Fibroblast of the aortic adventitia (primary cell): ENCODE measurements around the gene HOXA9. TPM values are rescaled to one million over a fixed set of nuclear protein-coding genes. Genes with fewer than 3 reads are reported as not detected.

ENCODE experiments used
- DNase-seq: peaks from one replicate; pipeline ENCODE4 v3.0.0-alpha.2; 2010; ENCODE audit warnings: low read depth
- H3K4me3 ChIP-seq: 2 replicates; pipeline ENCODE4 v1.5.1; 2011; ENCODE audit warnings: low read depth, mild to moderate bottlenecking, control low read depth, low read length, moderate library complexity
- total RNA-seq: library from RNA; depleted of rRNA; stranded (reverse); fragments of >200 nt; gene quantifications from 2 replicates; pipeline ENCODE4 v1.2.3, GENCODE V29; 2012; ENCODE audit warnings: low replicate concordance
- TF ChIP-seq, protein P1 (sequence below): IDR thresholded peaks from 2 replicates; pipeline ENCODE4 v1.5.1; 2011; ENCODE audit warnings: mild to moderate bottlenecking, low read length, control low read depth, inconsistent platforms; ENCODE audit not compliant: insufficient read depth

Gene HOXA9
- total RNA-seq, 1 donor, result not detected

DNA sequence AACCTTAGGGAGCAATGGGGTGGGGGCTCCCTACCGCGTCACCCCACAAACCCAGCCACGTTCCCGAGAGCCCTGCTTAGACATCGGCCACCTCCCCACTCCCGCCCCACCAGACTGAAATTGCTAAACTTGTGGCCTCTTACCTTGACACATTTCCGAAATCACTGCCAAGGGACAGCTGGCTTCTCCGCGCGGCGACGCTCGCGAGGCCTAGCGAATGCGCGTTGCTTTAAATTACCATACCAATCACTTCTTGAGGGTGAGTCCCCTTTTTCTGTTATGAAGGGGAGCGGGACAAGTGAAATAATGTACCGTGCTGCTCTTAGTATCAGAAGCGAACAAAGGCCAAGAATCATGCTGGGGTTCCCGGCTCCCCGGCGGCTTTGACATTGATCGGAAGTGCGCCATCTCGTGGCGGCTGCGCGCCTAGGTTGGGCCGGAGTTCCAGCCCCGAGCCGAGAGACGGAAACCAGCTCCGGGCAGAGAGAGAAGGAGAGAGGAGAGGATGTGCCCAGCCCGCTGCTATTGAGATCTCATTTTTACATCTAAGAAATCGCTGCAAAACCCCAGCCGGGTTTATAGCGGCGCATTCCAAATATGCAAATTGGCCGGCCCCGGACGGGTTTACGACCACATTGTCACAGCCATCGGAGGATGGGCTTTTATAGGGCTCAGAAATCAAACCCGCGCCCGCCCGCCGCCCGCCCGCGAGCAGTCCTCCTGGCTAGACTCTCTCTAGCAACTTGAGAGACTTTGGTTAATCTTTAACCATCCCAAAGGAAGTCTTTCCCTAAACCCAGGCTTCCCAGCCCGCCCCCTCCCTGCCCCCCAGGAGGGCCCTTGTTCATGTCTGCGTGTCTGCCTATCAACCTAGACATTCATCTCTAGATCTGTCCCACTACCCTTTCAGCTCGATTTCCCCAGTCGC lies 14.4 kb upstream of the HOXA9 start:
- DNase-seq, result peak; percentile 52
- TF ChIP-seq, protein P1, sequence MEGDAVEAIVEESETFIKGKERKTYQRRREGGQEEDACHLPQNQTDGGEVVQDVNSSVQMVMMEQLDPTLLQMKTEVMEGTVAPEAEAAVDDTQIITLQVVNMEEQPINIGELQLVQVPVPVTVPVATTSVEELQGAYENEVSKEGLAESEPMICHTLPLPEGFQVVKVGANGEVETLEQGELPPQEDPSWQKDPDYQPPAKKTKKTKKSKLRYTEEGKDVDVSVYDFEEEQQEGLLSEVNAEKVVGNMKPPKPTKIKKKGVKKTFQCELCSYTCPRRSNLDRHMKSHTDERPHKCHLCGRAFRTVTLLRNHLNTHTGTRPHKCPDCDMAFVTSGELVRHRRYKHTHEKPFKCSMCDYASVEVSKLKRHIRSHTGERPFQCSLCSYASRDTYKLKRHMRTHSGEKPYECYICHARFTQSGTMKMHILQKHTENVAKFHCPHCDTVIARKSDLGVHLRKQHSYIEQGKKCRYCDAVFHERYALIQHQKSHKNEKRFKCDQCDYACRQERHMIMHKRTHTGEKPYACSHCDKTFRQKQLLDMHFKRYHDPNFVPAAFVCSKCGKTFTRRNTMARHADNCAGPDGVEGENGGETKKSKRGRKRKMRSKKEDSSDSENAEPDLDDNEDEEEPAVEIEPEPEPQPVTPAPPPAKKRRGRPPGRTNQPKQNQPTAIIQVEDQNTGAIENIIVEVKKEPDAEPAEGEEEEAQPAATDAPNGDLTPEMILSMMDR, result peak; percentile 83
- peak overlapping the region; percentile 17 for H3K4me3 ChIP-seq

DNA sequence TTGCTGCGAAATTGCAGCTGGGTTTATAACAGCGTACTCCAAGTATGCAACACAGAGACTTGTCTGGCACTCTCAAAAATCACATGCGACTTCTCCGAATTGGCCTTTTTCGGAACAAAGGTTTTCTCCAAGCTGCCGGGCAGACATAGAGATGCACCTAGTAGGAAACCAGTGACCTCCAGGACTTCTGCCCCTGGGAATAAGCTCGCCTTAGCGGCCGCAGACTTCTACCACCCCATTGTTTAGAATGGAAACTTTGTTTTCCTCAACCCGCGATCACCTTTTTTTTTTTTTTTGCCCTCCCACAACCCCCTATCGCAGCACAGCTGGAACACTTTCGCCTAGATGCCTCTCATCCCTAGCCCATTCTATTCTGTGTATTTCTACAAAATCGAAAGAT lies 13.7 kb upstream of the HOXA9 start:
- DNase-seq, result no peak
- no peak overlapping the region for H3K4me3 ChIP-seq
- TF ChIP-seq, protein P1, result no peak

DNA sequence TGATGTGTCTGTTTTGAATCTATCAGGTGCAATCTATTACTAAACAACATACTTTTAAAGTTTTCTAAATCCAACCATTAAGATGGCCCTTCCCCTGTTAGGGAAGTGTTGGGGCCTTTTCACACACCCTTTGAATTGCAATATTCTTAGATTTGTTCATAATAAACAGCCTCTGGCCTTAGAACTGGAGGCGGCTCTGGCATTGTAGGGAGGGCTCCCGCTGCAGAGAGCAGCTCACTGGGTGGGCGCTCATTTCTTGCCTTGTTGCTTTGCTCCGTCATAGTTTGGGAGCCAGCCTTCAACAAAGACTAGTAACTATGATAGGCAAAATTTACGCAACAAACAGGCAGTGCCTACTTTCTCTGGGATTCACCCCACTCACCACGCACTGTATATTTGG lies 13.0 kb upstream of the HOXA9 start:
- no peak overlapping the region for H3K4me3 ChIP-seq
- no peak for DNase-seq
- TF ChIP-seq, protein P1, result no peak

DNA sequence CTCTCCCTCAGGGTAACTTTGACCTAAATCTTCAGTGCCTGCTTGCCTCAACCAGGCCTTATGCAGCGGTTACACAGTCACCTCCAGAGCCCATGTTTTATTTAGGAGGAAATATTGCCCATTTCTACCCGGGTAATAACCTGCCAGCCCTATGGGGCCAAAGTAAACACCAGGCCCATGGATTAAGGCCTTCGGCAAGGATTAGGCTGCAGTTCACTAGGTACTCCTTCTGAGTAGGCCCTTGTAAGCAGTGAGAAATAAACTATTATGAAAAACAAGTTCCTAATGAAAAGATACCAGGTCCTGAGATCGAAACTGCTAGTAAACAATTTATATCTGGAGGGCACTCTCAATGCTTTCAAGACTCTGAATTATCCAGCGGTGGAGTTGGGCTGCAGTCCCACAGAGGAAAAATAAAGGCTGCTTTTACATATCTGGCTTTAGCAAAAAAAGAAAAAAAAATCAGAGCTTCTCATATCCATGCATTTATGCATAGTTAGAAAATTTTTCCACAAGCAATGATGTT lies 12.5 kb upstream of the HOXA9 start:
- TF ChIP-seq, protein P1, result no peak
- H3K4me3 ChIP-seq, result no peak overlapping the region

DNA sequence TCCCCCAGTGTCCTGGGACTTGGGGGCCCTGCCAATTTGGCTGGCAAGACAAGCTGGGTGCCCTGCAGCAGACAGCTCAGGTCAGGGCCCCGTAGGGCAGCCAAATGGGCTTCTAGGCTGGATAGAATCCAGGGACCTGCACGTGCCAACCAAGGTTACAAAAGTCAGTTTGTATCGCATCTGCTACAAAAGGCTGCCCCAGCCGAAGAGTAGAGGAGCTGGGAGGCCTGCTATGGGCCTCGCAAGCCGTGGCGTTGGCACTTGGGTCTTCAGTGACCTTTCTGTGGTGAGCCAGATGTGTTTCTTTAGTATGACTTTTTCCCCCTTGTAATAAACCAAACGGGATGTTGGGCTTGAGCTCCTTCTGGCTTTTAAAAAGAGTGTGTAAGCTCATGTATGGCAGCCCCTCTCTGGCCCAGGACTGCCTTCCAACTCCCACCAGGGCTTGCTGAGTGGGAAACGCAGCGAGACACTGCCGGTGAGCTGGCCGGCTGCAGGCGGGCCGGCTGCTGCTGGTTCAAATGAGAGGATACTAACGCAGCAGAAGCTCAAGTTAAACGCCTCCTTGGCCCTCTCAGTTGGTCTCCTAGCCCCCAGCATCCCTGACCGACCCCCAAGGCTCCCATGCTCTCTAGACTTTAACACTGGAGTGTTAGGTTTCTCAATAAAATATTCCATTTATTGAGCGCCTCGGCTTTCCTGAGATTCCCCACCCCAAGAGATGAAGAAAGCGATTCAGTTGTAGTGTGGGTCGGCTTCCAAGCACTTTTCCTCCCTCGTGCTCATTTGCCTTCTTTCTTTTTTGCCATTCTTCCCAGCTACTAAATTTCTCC lies 11.8 kb upstream of the HOXA9 start:
- no peak for DNase-seq
- TF ChIP-seq, protein P1, result no peak
- H3K4me3 ChIP-seq, result no peak overlapping the region

More for the DNA sequence above, 12.5 kb upstream of the HOXA9 start:
- no peak for DNase-seq

DNA sequence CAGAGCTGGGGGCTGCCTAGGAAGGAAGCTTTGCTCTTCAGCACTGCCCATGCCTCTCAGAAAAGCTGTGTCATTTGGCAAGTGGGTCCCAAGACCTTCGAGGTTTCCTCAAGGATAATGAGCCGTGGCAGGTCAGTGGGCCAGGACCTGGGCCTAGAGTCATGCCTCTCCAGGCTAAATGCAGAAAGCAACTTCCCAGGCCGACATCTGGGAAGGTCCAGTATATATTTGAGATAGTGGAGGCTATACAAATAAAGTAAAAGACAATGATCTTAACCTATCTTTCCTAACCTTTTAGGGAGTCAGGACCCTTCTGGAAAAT lies 11.1 kb upstream of the HOXA9 start:
- TF ChIP-seq, protein P1, result no peak
- no peak for DNase-seq
- no peak overlapping the region for H3K4me3 ChIP-seq
